Activated T-cell treated with anti-CD3 and anti-CD28 coated beads for 24 hours (primary cell): ENCODE results near the gene SPATS2L.

Experiments
- DNase-seq: peaks from one replicate; pipeline ENCODE4 v3.0.0-alpha.2; 2020; ENCODE audit warnings: low read depth

SPATS2L gene, protein sequence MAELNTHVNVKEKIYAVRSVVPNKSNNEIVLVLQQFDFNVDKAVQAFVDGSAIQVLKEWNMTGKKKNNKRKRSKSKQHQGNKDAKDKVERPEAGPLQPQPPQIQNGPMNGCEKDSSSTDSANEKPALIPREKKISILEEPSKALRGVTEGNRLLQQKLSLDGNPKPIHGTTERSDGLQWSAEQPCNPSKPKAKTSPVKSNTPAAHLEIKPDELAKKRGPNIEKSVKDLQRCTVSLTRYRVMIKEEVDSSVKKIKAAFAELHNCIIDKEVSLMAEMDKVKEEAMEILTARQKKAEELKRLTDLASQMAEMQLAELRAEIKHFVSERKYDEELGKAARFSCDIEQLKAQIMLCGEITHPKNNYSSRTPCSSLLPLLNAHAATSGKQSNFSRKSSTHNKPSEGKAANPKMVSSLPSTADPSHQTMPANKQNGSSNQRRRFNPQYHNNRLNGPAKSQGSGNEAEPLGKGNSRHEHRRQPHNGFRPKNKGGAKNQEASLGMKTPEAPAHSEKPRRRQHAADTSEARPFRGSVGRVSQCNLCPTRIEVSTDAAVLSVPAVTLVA

DNA sequence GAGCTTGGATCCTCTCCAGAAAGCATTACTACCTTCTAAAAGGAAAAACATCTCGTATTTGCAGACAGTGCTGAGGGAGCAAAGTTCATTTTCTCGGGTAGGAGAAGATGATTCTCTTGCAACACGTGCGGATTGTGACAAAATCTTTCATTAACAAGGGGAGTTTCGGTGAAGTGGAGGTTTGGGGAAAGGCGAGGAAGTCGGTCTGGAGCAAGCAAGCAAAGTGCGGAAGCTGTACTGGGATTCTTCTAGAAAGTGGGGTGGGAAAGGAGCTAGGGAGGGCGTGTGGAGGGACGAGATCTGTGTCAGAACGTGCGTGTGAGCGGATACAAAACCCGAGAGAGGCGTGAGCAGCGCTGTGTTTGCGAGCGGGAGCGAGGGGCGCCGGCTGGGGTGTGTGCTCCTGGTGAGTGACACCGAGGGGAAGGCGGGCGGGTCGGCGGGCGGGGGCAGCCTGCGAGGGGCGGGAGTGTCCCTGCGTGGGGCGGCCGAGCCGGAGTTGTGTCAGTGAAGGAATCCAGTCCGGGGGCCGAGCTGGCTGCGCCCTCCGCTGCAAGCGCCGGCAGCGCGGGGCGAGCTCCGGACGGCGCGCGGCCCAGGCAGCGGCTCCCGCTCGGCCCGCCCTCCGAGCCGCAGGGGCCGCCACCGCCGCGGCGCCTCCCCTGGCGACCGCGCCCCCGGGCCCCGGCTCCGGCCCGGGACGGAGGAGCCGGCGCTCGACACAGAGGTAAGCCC lies at the start of gene SPATS2L:
Gene SPATS2L (plus strand): TSS at position 498 of the 735 bp plus-strand sequence. CDS start 82,552 bp downstream, outside the sequence.
- DNase-seq = peak; percentile 44

DNA sequence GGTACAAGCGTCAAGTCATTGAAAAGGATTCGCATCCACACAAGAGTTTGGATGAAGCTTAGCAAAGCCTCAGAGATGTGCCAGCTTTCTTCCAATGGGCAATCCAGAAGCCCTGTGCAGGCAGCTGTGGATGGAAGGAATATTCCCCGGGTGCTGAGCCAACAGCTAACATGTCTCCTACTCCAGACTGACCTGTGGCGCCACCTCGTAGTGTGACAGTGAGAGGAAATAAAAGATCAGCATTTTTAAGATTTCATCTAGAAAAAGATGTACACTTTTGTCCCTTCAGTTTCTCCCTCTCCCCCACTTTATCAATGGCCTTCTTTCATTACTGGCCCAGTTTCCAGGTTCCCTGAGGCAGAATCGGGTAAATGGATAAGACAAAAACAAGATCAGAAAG lies 48.9 kb upstream of the SPATS2L start:
- DNase-seq = no peak

DNA sequence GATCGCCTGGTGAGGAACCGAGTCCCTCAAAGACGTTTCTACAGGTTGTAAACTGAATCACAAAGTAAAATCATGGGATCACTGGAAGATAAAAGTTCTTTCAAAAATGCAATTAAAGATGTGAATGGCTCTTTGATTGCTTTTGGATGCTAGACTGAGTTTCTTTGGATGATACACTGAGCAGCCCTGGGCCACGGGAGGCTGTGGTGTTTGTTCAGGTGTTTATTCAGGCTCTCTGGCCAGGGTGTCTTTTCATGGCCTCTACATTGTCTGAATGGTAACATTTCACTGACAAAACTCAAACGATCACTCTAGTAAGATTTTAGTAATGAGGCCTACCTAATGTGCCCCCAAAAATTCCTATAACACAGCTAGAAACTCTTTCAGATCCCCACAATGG lies 48.4 kb upstream of the SPATS2L start:
- no peak for DNase-seq

DNA sequence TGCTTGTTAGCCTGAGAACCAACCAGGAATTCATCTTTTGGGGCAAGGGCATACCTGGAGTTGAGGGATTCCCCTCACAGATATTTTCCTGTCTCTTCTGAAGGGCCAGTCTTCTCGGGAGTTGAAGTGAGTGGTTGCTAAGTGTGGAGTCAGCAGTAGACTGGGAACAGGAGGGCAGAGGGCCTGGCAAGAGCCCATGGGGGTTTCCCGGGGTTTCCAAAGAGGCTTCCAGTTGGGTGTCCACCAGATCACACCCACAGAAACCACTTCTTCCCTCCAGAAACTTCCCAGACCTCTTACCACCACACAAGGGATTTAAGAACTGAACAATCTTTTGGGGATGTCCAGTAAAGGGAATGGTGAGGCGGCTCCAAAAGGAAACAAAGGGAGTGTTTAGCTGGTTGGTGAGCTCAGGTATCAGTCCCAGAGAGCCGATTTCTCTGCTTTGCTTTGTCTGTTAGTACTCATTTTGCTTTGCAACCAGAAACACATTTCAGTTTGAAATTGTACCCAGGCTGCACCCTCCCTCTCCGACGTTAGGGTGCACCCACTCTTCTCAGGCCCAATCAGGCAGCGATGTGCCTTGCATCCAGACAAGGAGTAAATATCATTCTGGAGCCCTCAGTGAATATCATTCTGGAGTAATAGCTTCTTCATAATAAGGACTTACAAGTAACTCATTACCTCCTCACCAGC lies 47.5 kb upstream of the SPATS2L start:
- no peak for DNase-seq

DNA sequence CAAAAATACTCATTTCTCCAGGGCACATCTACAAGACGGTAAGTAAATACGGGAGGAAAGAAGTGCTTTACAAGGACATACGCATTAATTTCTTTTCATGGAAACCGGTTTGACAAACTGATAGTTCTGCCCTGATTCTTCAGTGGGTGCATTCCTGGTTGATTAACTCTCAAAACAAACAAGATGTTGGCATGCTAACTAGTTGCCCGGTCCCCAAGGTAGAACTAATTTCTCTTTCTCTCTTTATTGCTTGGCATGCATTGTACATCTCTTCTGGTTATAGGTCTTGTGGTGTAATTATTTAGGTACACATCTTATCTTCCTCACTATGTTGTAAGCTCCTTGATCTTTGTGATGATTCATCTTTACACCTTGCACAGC lies 46.9 kb upstream of the SPATS2L start:
- no peak for DNase-seq

DNA sequence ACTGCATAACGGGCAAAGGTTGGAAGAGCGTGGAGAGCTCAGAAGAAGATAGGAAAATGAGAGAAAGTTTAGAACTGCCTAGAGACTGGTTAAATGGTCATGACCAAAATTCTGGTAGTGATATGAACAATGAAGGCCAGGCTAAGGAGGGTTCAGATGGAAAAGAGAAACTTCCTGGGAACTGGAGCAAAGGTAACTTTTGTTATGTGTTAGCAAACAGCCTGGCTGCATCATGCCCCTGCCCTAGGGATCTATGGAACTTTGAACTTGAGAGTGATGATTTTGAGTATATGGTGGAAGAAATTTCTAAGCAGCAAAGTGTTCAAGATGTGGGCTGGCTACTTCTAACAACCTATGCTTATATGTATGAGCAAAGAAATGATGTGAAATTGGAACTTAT lies 44.4 kb upstream of the SPATS2L start:
- no peak for DNase-seq

DNA sequence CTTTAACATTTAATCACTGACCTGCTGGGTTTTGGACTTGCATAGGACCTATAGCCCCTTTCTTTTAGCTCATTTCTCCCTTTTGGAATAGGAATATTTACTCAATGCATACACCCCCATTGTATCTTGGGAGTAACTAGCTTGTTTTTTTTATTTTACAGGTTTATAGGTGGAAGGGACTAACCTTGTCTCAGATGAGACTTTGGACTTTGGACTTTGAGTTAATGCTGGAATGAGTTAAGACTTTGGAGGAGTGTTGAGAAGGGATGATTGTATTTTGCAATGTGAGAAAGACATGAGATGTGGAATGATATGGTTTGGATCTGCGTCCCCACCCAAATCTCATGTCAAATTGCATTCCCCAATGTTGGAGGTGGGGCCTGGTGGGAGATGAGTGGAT lies 43.2 kb upstream of the SPATS2L start:
- DNase-seq = no peak

DNA sequence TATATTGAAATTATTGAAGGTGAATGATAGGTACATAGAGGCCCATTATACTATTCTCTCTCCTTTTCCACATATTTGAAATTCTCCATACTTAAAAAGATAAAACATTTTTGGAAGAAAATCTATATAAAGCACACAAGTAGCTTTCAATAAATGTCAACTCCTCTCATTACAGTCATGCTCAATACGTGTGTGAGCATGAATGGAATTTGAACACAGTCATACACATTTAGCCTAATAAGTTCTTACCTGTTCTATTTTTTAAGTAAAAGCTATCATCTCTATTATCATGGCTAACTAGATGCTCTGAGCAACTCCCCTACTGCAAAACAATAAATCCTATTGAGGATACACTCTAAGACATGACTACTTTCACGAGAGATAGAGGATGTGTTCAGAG lies 41.9 kb upstream of the SPATS2L start:
- DNase-seq = no peak

DNA sequence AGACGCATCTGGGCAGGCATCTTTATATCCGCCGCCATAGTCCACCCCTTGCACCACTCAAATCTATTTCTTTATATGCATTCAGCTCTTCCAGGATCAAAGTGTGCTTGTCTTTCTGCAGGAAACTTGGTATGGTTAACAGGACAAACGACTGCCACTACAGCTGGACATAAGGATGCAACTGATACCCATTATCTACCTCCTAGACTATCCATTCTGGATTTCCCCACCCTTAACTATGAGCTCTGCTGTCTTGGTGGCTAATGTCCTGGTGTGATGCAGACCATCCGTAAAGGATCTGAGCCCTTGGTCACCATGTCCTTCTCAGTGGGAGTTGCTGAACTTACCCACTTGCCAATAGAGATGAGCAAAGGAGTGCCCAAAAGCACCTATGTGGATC lies 40.1 kb upstream of the SPATS2L start:
- DNase-seq = no peak

DNA sequence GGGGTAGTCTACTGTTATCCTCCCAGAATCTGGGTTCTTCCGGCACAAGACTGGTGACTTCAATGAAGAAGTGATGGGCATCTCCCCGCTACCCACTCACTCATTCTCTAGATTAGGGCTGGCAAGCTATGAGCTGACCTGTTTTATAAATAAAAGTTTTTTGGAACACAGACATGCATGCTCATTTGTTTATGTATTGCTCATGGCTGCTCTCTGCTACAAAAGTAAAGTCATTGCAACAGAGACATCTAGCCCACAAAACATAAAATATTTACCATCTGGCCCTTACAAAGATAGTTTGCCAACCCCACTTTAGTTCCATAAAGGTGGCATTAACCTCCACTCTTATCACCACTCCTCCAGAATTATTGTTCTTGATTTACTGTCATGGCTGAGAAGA lies 39.1 kb upstream of the SPATS2L start:
- DNase-seq = no peak

DNA sequence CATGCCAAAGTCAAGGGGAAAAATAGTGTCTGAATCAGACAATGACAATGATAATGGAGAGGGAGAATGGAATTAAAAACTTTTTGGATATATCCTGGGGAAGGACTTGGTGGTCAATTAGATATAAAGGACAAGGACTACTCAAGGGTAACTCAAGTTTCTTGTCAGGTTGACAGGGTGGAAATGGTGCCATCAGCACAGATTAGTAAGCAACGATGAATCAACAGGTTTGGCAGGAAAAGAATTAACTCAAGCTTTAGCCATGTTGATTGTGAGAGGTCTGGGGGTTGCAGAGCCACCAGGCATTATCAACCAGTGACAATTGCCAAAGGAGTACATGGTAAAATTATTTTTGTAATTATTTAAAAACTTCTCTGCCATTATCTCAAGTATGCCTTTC lies 35.8 kb upstream of the SPATS2L start:
- DNase-seq = no peak

DNA sequence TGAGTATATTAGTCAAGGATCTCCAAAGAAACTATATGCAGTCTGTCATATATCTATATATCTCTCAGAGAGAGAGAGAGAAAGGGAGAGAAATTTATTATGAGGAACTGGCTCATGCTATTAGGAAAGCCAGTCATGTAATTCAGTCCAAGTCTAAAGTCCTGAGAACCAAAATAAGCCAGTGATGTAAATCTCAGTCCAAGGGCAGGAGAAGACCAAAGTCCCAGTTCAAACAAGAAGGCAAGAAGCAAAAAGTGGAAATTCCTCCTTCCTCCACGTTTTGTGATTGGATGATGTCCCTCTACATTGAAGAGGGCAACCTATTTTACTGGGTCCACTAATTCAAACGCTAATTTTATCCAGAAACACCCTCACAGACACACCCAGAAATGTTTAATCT lies 34.2 kb upstream of the SPATS2L start:
- DNase-seq = no peak

DNA sequence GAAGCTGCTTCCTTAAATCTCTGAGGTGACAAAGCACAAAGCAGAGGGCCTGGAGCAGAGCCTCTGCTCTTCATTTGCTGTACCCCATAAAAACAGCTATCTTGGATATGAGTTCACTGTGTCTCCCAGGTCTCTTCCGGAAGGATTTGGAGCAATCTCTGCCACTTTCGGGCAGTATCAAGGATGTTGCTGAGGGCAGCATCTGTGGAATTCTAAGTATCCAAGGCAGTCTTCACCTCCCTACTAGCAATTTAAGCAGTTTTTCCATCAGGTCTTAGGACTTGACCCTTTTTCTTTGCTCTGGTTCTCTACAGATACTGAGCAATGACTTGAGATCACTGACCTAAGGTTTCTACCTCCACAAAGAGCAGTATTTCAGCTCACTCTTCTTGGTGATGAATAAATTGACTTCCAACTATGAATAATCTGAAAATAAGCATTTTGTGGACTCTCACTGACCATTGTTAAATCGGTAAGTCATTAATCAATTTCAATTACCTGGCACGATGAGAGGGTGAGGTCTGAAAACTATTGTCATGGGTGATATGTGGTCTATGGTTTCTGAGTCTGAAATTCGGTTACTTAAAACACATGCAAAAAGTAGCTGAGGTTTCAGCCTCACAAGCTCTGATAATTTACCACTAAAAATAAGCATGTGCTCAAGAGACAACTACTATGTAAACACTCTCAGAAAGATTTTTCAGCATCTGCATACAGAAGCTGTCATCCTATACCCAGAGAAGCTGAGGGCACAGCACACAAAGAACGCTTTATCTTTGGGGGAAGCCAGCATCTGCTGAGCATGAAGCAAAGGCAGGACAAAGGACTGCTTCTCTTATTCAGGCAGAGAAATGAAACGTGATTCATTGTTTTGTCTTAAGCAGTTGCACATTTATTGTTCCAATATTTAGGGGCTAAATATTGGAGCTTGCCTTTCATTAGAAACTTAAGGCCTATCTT lies 32.1 kb upstream of the SPATS2L start:
- no peak for DNase-seq

DNA sequence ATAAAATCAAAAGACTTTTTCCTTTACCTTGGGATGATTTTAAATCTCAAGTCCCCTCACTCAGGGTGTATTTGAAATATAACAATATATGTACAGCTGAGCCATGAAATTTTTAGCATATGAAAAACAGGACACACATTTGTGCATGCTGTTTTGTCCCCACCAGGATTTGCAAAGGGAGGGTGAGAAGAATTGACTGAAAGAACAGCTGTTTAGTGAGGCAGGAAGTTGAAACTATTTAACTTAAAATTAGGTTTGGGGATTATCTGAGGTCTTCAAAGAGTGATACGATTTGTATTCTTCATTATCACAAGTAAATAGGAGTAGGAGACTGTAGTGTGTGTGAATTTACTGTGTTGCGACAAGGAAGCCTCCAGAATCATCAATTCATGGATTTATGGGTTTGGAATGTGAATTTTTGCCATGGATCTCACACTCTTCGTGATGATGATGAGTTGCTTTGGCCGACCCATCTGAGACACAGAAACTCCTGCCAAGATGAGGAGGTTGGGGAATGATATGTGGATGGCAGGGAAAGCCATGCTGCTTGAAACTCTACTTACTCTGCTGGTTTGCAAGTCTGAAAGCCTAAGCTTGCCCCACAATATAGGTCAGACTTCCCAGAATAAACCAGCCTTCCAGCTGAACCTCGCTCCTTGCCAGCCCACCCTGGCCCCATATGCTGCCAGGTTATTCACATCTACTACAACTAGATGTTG lies 31.0 kb upstream of the SPATS2L start:
- DNase-seq = no peak

DNA sequence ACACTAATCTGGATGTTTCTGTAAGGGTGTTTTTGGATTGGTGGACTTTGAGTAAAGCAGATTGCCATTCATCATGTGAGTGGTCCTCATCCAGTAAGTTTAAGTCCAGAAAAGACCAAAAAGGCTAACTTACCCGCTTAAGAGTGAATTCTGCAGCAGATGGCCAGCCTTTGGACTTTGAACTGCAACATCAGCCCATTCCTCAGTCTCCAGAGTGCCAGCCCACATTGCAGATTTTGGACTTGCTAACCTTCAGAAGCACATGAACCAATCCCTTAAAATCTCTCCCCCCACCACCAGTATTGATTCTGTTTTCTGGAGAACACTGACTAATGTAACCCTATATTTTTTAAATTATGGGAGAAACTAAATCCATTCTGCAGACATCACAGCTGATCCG lies 30.0 kb upstream of the SPATS2L start:
- DNase-seq = no peak

DNA sequence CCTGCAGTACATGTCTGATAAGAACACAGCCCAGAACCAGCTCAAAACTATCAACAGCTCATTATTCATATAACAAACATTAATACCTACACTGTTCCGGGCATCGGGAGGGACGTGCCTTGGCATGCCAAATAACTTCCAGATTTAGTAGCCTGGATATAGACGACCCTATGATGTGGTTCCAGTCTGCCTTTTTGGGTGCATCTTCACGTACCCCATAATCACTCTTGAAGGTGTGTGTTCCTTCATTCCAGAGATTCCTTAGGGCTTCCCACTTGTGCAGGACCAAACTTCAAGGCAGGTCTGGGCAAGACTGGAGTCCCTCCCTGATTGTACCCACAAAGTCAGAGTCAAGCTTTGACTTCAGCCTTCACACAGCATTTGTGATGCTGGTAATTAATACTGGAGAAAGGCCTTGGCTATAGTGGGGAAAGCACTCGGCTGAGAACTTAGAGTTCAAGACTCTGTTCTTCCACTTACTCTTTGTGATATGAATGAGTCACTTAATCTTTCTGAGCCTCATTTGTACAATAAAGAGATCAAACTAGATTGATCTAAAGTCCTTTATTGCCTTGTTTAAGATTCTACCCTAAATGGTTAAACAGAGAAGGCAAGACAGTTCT lies 27.7 kb upstream of the SPATS2L start:
- no peak for DNase-seq

DNA sequence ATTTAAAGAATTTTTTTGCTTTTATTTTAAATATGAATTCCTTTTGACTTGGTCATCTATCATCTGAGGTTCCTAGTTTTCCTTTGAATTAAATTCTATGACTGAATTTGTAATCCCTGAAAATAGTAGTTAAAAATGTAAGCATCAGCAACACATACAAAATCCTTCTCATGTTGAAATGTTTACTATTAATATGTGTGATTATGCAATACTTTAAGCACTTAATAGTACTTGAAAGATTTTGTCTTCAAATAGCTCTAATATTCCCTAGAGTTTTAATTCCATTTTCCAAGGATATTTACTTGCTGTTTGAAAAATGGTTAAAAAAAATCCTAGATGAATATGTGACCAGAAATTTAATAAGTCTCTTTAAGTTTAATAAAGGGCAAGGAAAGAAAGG lies 26.6 kb upstream of the SPATS2L start:
- DNase-seq = no peak

DNA sequence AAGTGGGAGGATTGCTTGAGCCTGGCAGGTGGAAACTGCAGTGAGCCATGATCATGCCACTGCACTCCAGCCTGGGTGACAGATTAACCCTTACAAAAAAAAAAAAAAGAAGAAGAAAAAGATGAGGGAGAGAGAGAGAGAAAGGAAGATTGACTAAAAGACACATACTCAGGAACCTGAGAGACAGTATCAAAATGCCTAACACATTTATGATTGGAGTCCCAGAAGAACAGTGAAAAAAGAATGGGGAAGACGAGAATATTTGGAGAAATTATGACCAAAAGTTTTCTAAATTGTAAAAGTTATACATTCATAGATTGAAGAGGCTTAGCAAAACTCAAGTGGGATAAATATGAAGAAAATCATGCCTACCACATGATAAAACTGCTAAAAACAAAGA lies 19.9 kb upstream of the SPATS2L start:
- DNase-seq = no peak

DNA sequence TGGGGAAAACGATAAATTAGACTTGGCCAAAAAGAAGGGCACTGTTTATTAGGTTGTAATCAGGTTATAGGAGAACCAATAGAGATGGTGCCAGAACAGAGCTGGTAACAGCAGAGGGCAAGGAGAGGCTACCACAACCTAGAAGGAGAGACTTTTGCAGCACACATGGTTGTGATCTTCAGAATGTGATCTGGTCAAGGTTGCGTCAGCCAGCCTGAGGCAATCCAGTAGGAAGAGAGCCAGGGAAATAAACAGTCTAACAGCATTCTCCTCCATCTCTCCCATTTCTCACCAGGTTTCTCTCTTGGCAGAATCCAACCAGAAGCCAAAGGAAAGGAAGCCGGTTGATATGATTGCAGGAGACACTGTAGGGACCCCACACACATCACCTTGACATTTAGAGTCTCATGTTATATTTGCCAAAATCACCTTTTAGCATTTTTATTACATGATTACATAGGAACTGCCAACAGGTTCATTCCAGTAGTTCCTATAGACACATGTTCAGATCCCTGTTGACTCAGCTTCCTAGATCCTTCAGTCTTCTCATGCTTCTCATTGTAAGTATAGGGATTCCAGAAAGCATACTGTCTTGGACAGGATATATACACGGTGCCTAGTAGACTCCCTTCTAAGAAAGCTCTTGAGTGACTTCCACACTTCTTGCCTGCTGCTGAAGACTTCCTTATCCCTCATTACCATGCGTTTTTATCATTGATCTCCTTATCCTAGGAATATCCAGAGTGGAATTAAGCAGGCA lies 17.6 kb upstream of the SPATS2L start:
- no peak for DNase-seq

DNA sequence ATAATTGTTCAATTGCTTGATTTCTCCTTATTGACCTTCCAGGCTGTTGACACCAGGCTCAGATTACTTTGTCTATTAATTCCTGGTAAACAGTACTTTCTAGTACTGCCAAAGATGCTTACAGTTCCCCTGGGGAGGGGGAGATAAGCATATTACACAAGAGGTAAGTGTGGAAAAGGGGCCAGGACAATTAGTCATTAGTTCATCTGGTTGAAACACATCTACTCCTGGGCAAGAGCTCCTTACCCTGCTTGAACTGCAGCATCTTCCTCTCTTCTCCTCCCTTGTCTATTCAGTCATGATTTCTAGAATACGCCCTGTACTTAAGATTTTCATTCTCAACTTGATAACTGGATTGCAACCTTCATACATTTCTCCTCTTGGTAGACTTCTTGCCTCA lies 10.4 kb upstream of the SPATS2L start:
- DNase-seq = no peak
